Stomach (tissue), 9 donors: ENCODE measurements around the gene KLHL14. TPM values are rescaled to one million over a fixed set of nuclear protein-coding genes. Genes with fewer than 3 reads are reported as not detected.

Source experiments
- DNase-seq, 2 donors: peaks; one replicate each; pipeline versions ENCODE4 v3.0.0 to v3.0.0-alpha.2; 2013 to 2019
- H3K27ac ChIP-seq, 5 donors: fragments of 200-600 bp in 4 of 5; sonication (generic) in 4 of 5; one replicate each; pipeline ENCODE4 v1.5.1; 2013 to 2019; ENCODE audit warnings: mild to moderate bottlenecking in 1 of 5, moderate library complexity in 1 of 5
- H3K27me3 ChIP-seq, 3 donors: fragments of 200-600 bp; sonication (generic); one replicate each; pipeline ENCODE4 v1.5.1; 2017 to 2019; ENCODE audit warnings: mixed run types in 1 of 3
- H3K36me3 ChIP-seq, 4 donors: fragments of 200-600 bp; sonication (generic); 1 replicate in 3 of 4; 2 replicates in 1 of 4; pipeline ENCODE4 v1.5.1; 2016 to 2019
- H3K4me1 ChIP-seq, 4 donors: fragments of 200-600 bp; sonication (generic); one replicate each; pipeline ENCODE4 v1.5.1; 2016 to 2019
- H3K4me3 ChIP-seq, 4 donors: fragments of 200-600 bp; sonication (generic) in 3 of 4; one replicate each; pipeline ENCODE4 v1.5.1; 2016 to 2019; ENCODE audit warnings: mild to moderate bottlenecking in 1 of 4
- H3K9me3 ChIP-seq, 4 donors: fragments of 200-600 bp; sonication (generic); one replicate each; pipeline ENCODE4 v1.5.1; 2016 to 2019
- EP300 ChIP-seq: sonication (generic); formaldehyde crosslinking; IDR thresholded peaks from one replicate; pipeline ENCODE4 v1.6.1; 2017; ENCODE audit warnings: antibody characterized with exemption
- POLR2A ChIP-seq, 4 donors: fragments of 450-650 bp; IDR thresholded peaks; one replicate each; pipeline ENCODE4 v1.6.1; 2016; ENCODE audit warnings: antibody characterized with exemption in 4 of 4, control low read depth in 2 of 4, mild to moderate bottlenecking in 1 of 4, moderate library complexity in 1 of 4
- POLR2AphosphoS5 ChIP-seq, 3 donors: sonication (generic); formaldehyde crosslinking; IDR thresholded peaks; one replicate each; pipeline ENCODE4 v1.6.1; 2016; ENCODE audit warnings: antibody characterized with exemption in 3 of 3
- WGBS, 5 donors: extraction: QIAGEN DNeasy Blood & Tissue Kit in 3 of 5; methylation state at CpG; one replicate each; pipeline versions ENCODE4 v1.1.5 to v1.1.7; 2013 to 2018; 5-methylcytosine and 5-hydroxymethylcytosine counted together
- intact Hi-C: fragments of 100-400 bp; cut with DNase I; formaldehyde crosslinking; loops from one replicate; pipeline ENCODE4 v1.15.1; 2023; ENCODE audit warnings: low total_unique reads
- polyA plus RNA-seq, 3 donors: library from polyadenylated mRNA; stranded (reverse); fragments of 200-250 nt; gene quantifications; one replicate each; pipeline ENCODE4 v1.2.3, GENCODE V29; 2013
- total RNA-seq, 5 donors: library from RNA; depleted of rRNA; stranded (reverse); fragments of >200 nt; gene quantifications; one replicate each; pipeline versions ENCODE4 v1.1.0 to v1.2.3, GENCODE V29; 2014 to 2016
- TF ChIP-seq, protein P1 (sequence below), 7 experiments: fragments of 450-650 bp in 4 of 7; fragments of 200-600 bp in 3 of 7; sonication (generic) in 3 of 7; IDR thresholded peaks; one replicate each; pipeline ENCODE4 v1.5.1; 2016 to 2019; ENCODE audit warnings: antibody characterized with exemption in 7 of 7, control low read depth in 2 of 7, mild to moderate bottlenecking in 1 of 7
- donor health status: healthy with polysubstance abuse.
- donor health status: Bipolar disorder and iron deficiency.
- donor health status: healthy.

The KLHL14 gene
- total and polyA plus RNA-seq, 8 donors = 0.15 to 3.5 (median 0.41) TPM; not detected in 4

DNA sequence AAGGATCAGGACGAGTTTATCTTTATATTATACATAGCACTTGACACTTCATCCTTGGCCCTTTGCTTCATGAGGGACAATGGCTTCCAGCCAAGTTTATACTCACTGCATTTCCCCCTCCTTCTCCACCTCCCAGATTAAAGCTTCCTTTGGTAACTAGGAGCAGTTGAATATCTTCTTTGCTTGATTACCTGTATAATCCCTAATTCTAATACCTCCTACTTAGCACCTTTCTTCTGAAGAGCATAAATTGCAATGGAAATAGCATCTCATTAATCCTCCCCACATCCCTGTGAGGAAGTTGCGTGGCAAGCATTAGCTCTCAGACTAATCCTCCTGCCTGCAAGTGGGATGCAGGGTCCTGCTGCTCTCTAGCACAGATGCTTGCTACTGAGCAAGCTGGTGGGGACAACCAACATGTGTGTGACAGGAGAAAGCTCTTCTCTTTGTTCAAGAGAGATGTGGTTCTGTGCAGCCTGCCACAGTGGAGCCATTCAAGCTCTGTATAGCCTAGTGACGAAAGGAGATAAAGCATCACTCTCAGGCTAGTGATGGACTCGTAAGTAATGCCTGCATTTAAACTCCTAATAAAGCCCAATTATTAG is 19.1 kb downstream of the KLHL14 start:
- WGBS, 5 donors = 45 to 61% (median 53%) methylated on average over 4 of the region's 4 CpGs
- TF ChIP-seq, protein P1, sequence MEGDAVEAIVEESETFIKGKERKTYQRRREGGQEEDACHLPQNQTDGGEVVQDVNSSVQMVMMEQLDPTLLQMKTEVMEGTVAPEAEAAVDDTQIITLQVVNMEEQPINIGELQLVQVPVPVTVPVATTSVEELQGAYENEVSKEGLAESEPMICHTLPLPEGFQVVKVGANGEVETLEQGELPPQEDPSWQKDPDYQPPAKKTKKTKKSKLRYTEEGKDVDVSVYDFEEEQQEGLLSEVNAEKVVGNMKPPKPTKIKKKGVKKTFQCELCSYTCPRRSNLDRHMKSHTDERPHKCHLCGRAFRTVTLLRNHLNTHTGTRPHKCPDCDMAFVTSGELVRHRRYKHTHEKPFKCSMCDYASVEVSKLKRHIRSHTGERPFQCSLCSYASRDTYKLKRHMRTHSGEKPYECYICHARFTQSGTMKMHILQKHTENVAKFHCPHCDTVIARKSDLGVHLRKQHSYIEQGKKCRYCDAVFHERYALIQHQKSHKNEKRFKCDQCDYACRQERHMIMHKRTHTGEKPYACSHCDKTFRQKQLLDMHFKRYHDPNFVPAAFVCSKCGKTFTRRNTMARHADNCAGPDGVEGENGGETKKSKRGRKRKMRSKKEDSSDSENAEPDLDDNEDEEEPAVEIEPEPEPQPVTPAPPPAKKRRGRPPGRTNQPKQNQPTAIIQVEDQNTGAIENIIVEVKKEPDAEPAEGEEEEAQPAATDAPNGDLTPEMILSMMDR (IDR thresholded peaks at IDR 0.05) = no peak
- no peak for TF ChIP-seq POLR2AphosphoS5 (IDR thresholded peaks at IDR 0.05)
- no peak for TF ChIP-seq POLR2A (IDR thresholded peaks at IDR 0.05)
- Histone ChIP-seq H3K4me3 (no peak overlapping the region), H3K36me3 (no peaks in the 10 kb centered on the region), H3K27me3 (peaks cover 0 to 5% (median 0%) of the 10 kb centered on the region in 3 donors), H3K27ac (no peak overlapping the region), H3K9me3 (no peaks in the 10 kb centered on the region), H3K4me1 (no peaks in the 10 kb centered on the region)
- intact Hi-C loops = no loop called here
- DNase-seq = no peak

DNA sequence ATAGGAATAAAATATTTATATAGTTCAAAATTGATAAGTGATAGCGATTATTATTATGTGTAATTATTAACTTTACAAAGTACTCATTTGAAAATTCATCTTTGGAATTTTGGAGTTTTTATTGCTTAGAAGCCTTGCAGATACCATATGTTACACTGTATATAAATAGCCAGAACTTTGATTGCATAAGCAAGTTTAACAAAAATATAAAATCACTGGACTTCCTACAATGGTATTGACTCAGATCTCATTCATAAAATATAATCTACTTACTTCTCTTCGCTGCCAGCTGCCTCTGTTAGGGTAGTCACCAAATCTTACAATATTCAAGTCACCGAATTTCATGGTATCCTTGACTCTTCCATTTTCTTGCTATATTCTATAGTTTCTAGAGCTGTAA is 22.5 kb downstream of the KLHL14 start:
- H3K27ac ChIP-seq = no peak overlapping the region
- no peaks in the 10 kb centered on the region for H3K9me3 ChIP-seq
- 79 to 85% (median 80%) methylated on average over 3 of the region's 3 CpGs for WGBS, 5 donors
- no peak overlapping the region for H3K4me3 ChIP-seq
- intact Hi-C loops = no loop called here
- TF ChIP-seq POLR2A (IDR thresholded peaks at IDR 0.05) = no peak
- no peak for TF ChIP-seq EP300
- TF ChIP-seq, protein P1 (IDR thresholded peaks at IDR 0.05) = no peak
- no peak for TF ChIP-seq POLR2AphosphoS5 (IDR thresholded peaks at IDR 0.05)
- no peaks in the 10 kb centered on the region for H3K36me3 ChIP-seq
- peaks cover 0 to 5% (median 0%) of the 10 kb centered on the region in 3 donors for H3K27me3 ChIP-seq
- no peak for DNase-seq
- H3K4me1 ChIP-seq = no peaks in the 10 kb centered on the region

DNA sequence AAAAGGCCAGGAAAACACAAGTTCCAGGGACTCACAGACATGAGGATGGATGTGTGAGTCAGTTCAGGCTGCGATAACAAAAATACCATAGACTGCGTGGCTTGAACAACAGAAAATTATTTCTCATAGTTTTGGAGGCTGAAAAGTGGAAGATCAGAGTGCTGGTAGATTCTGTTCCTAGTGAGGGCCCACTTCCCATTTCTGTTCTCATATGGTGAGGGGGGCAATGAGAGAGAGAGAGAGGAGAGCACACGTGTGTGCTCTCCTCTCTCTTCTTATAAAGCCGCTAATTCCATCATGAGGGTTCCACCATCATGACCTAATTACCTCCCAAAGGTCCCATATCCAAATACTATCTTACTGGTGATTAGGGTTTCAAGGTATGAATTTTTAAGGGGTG is 23.0 kb downstream of the KLHL14 start:
- intact Hi-C loops = no loop called here
- Histone ChIP-seq H3K4me3 (no peak overlapping the region), H3K36me3 (no peaks in the 10 kb centered on the region), H3K4me1 (no peaks in the 10 kb centered on the region), H3K9me3 (no peaks in the 10 kb centered on the region), H3K27ac (no peak overlapping the region), H3K27me3 (peaks cover 0 to 3% (median 0%) of the 10 kb centered on the region in 3 donors)
- no peak for DNase-seq
- TF ChIP-seq POLR2AphosphoS5 (IDR thresholded peaks at IDR 0.05) (no peak), EP300 (no peak), POLR2A (IDR thresholded peaks at IDR 0.05) (no peak)
- TF ChIP-seq, protein P1 (IDR thresholded peaks at IDR 0.05) = no peak
- 81 to 96% (median 92%) methylated on average over 4 of the region's 4 CpGs for WGBS, 5 donors

DNA sequence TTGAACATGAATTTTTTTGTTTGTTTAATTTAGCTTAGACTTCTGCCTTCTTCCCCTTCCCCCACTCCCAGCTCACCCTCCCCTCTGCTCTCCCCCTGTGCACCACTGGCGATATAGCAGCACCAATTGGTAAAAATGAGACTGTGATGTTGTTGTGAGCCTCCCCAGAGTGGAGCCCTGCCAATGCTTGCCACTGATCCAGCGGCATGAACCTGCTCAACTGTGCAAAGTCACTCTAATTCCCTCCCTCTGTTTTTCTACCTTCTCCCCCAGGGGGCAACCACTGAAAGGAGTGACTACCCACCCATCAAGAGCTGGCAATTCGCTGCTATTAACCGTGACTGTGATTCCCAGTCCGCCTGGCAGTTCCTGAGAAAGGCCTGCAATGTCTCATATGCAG is 30.2 kb downstream of the KLHL14 start:
- intact Hi-C loops = no loop called here
- H3K27ac ChIP-seq = no peak overlapping the region
- no peaks in the 10 kb centered on the region for H3K9me3 ChIP-seq
- 52 to 72% (median 68%) methylated on average over 5 of the region's 5 CpGs for WGBS, 5 donors
- no peak overlapping the region for H3K4me3 ChIP-seq
- no peaks in the 10 kb centered on the region for H3K36me3 ChIP-seq
- no peak for TF ChIP-seq EP300
- TF ChIP-seq, protein P1 (IDR thresholded peaks at IDR 0.05) = no peak
- no peak for TF ChIP-seq POLR2A (IDR thresholded peaks at IDR 0.05)
- no peak for TF ChIP-seq POLR2AphosphoS5 (IDR thresholded peaks at IDR 0.05)
- H3K27me3 ChIP-seq = no peaks in the 10 kb centered on the region
- H3K4me1 ChIP-seq = no peaks in the 10 kb centered on the region
- DNase-seq = no peak
